WTC11 (cell line): ENCODE results near the gene DNAJA4. TPM values are rescaled to one million over a fixed set of nuclear protein-coding genes. Genes with fewer than 3 reads are reported as not detected.

Experiments used
- ATAC-seq: fragments of 200-7000 bp; cut with Tn5 transposase; 2 replicates; pipeline ENCODE4 v1.10.0; 2021; ENCODE audit warnings: mild to moderate bottlenecking, moderate library complexity
- CTCF ChIA-PET: fragments of 300-600 bp; sonication (Branson Sonifier 250); formaldehyde crosslinking; loops from one replicate; lab custom pipeline; 2021; ENCODE audit warnings: antibody characterized with exemption; lab: Charles Lee
- POLR2A ChIA-PET: fragments of 350-600 bp; sonication (Branson Sonifier 250); formaldehyde crosslinking; loops from one replicate; lab custom pipeline; 2021; ENCODE audit warnings: antibody characterized with exemption; lab: Charles Lee
- DNase-seq: peaks from one replicate; pipeline ENCODE4 v3.0.0; 2021; ENCODE audit warnings: low spot score
- H3K27ac Mint-ChIP-seq: 2 replicates; pipeline ENCODE4 v1.8.0; 2021; ENCODE audit warnings: mixed read lengths
- H3K27me3 Mint-ChIP-seq: 2 replicates; pipeline ENCODE4 v1.8.0; 2021; ENCODE audit warnings: low read depth, mild to moderate bottlenecking, moderate library complexity, mixed read lengths
- H3K36me3 Mint-ChIP-seq: 2 replicates; pipeline ENCODE4 v1.8.0; 2021; ENCODE audit warnings: mixed read lengths
- H3K4me1 Mint-ChIP-seq: 2 replicates; pipeline ENCODE4 v1.8.0; 2022; ENCODE audit warnings: mixed read lengths
- H3K4me3 Mint-ChIP-seq: 2 replicates; pipeline ENCODE4 v1.8.0; 2021; ENCODE audit warnings: mild to moderate bottlenecking, moderate library complexity, mixed read lengths
- H3K9me3 Mint-ChIP-seq: 2 replicates; pipeline ENCODE4 v1.8.0; 2021; ENCODE audit warnings: mixed read lengths
- AFF4 ChIP-seq: sonication (generic); formaldehyde crosslinking; IDR thresholded peaks from 2 replicates; pipeline ENCODE4 v1.8.1; 2023; ENCODE audit warnings: mild to moderate bottlenecking, missing genetic modification reagents, borderline replicate concordance
- ARID4B ChIP-seq: sonication (generic); formaldehyde crosslinking; IDR thresholded peaks from 2 replicates; pipeline ENCODE4 v1.8.0; 2023; ENCODE audit warnings: missing genetic modification reagents, mild to moderate bottlenecking, borderline replicate concordance
- CTCF ChIP-seq: fragments of 200-600 bp; IDR thresholded peaks from 2 replicates; pipeline ENCODE4 v1.8.0; 2022; ENCODE audit warnings: antibody characterized with exemption
- E2F4 ChIP-seq: sonication (generic); formaldehyde crosslinking; IDR thresholded peaks from 2 replicates; pipeline ENCODE4 v1.8.1; 2022; ENCODE audit warnings: low read depth, mild to moderate bottlenecking, moderate library complexity, missing genetic modification reagents, borderline replicate concordance
- GTF2I ChIP-seq: fragments of 250-450 bp; sonication (Bioruptor Pico); conservative IDR thresholded peaks from 2 replicates; pipeline ENCODE4 v1.4.0; 2021; ENCODE audit warnings: mild to moderate bottlenecking
- HMGA2 ChIP-seq: fragments of 250-450 bp; sonication (Bioruptor Pico); IDR thresholded peaks from 2 replicates; pipeline ENCODE4 v1.4.0; 2021; ENCODE audit warnings: mild to moderate bottlenecking, moderate library complexity
- MXD4 ChIP-seq: fragments of 250-450 bp; sonication (Bioruptor Pico); IDR thresholded peaks from 2 replicates; pipeline ENCODE4 v1.8.0; 2021; ENCODE audit warnings: mild to moderate bottlenecking, moderate library complexity, borderline replicate concordance
- ZNF232 ChIP-seq: sonication (generic); formaldehyde crosslinking; IDR thresholded peaks from 2 replicates; pipeline ENCODE4 v1.8.0; 2022; ENCODE audit warnings: mild to moderate bottlenecking, missing genetic modification reagents
- ZSCAN18 ChIP-seq: fragments of 250-450 bp; sonication (Bioruptor Pico); IDR thresholded peaks from 2 replicates; pipeline ENCODE4 v2.1.2; 2022; ENCODE audit warnings: mild to moderate bottlenecking, moderate library complexity
- total RNA-seq: library from RNA; stranded (reverse); gene quantifications from 3 replicates; pipeline ENCODE4 v1.2.3, GENCODE V29; 2021

Gene DNAJA4
- total RNA-seq, 1 experiment from 2014 or later = 7.8 TPM

GRCh38 chr15:78316283-78317083, 52.1 kb downstream of the DNAJA4 start:
- H3K27ac Mint-ChIP-seq = peak overlapping the region; percentile 95
- ChIA-PET POLR2A (no interaction called here), CTCF (interaction anchor here (0.7 to 3.2 kb wide), 27 partner anchors 9 to 322 kb away, joined by 3 to 31 read pairs (median 5); partner anchors contain the start of genes CHRNA5, CRABP1, IREB2 and SKIC8)
- DNase-seq (peak; percentile 59), ATAC-seq (peak; percentile 44)
- H3K9me3 Mint-ChIP-seq = no peaks in the 10 kb centered on the region
- peaks cover 43% of the 10 kb centered on the region for H3K4me1 Mint-ChIP-seq
- no peaks in the 10 kb centered on the region for H3K36me3 Mint-ChIP-seq
- TF ChIP-seq HMGA2 (CRISPR knock-in tag) = no peak
- no peak for TF ChIP-seq E2F4 (CRISPR knock-in tag)
- no peak for TF ChIP-seq GTF2I (CRISPR knock-in tag)
- no peak for TF ChIP-seq ZNF232 (CRISPR knock-in tag)
- no peak overlapping the region for H3K4me3 Mint-ChIP-seq
- H3K27me3 Mint-ChIP-seq = no peaks in the 10 kb centered on the region

- H3K27ac Mint-ChIP-seq = no peak overlapping the region; the same call in 1 of the 2 replicates
- H3K4me3 Mint-ChIP-seq = no peak overlapping the region
- no peaks in the 10 kb centered on the region for H3K9me3 Mint-ChIP-seq
- POLR2A ChIA-PET = interaction anchor here (0.5 kb wide), 1 partner anchor 248 kb away, joined by 3 read pairs; no protein-coding TSS in a partner anchor
- no peaks in the 10 kb centered on the region for H3K27me3 Mint-ChIP-seq
- TF ChIP-seq AFF4 (CRISPR knock-in tag) (no peak), ZSCAN18 (no peak), ARID4B (no peak), CTCF (no peak), MXD4 (CRISPR knock-in tag) (no peak)
- H3K4me1 Mint-ChIP-seq = peaks cover 49% of the 10 kb centered on the region
- CTCF ChIA-PET = interaction anchor here (0.6 to 3.2 kb wide), 22 partner anchors 10 to 248 kb away, joined by 3 to 31 read pairs (median 6); partner anchors contain the start of genes CHRNA5, CRABP1, IREB2 and SKIC8
- no peak for DNase-seq
- no peaks in the 10 kb centered on the region for H3K36me3 Mint-ChIP-seq
- no peak for ATAC-seq
Measured at GRCh38 chr15:78317145-78317836, 52.9 kb downstream of the DNAJA4 start.
